Activated T-cell treated with anti-CD3 and anti-CD28 coated beads, Interleukin-2, amount 50 U/mL, for 72 hours (primary cell): ENCODE data around the gene KIF24. TPM values are rescaled to one million over a fixed set of nuclear protein-coding genes. Genes with fewer than 3 reads are reported as not detected.
"Not testable (repeated sequence)": the region's sequence is repeated elsewhere in the genome, so short reads cannot be mapped to it uniquely, and the experiment has no call there.

Experiments used
- ATAC-seq, 2 donors: fragments of 150-1000 bp; cut with Tn5 transposase; replicated peaks in 1 of 2; 2 replicates each; pipeline ENCODE4 v1.10.0; 2021; ENCODE audit warnings: moderate library complexity in 2 of 2, mild to moderate bottlenecking in 1 of 2
- DNase-seq, 2 donors: peaks; one replicate each; pipeline ENCODE4 v3.0.0; 2021 to 2022; ENCODE audit warnings: mixed read lengths in 1 of 2
- H3K27ac Mint-ChIP-seq: one replicate; pipeline ENCODE4 v1.8.0; 2022; ENCODE audit warnings: mild to moderate bottlenecking, moderate library complexity, mixed read lengths
- H3K27me3 Mint-ChIP-seq: one replicate; pipeline ENCODE4 v1.8.0; 2022; ENCODE audit warnings: low read depth, mixed read lengths
- H3K36me3 Mint-ChIP-seq, 2 donors: one replicate each; pipeline ENCODE4 v1.8.0; 2022; ENCODE audit warnings: mixed read lengths in 2 of 2, mild to moderate bottlenecking in 1 of 2; ENCODE audit not compliant: insufficient read depth in 2 of 2
- H3K4me1 Mint-ChIP-seq: one replicate; pipeline ENCODE4 v1.8.0; 2022; ENCODE audit warnings: low read depth, mixed read lengths
- H3K4me3 Mint-ChIP-seq, 2 donors: one replicate each; pipeline ENCODE4 v1.8.0; 2022; ENCODE audit warnings: mild to moderate bottlenecking in 2 of 2, mixed read lengths in 2 of 2, moderate library complexity in 2 of 2
- H3K9me3 Mint-ChIP-seq, 2 donors: one replicate each; pipeline ENCODE4 v1.8.0; 2022; ENCODE audit warnings: mixed read lengths in 2 of 2
- total RNA-seq, 2 donors: library from RNA; stranded (reverse); gene quantifications; one replicate each; pipeline ENCODE4 v1.2.3, GENCODE V29; 2022

KIF24 gene
- total RNA-seq, 2 donors from 2014 or later: 5.8 to 7.4 TPM

- ATAC-seq: peak in 1 of 2 donors; percentile 26
Observed at GRCh38 chr9:34370970-34371880, 42.2 kb upstream of the KIF24 start.

GRCh38 chr9:34370335-34370969 lies 41.4 kb upstream of the KIF24 start:
- peaks cover 3 to 5% of the 10 kb centered on the region in 2 donors for H3K9me3 Mint-ChIP-seq
- DNase-seq (no peak), ATAC-seq (no peak)
- no peaks in the 10 kb centered on the region for H3K27me3 Mint-ChIP-seq
- H3K27ac Mint-ChIP-seq: no peak overlapping the region
- no peak overlapping the region for H3K4me3 Mint-ChIP-seq
- H3K36me3 Mint-ChIP-seq: peaks cover 3 to 8% of the 10 kb centered on the region in 2 donors
- peaks cover 2% of the 10 kb centered on the region for H3K4me1 Mint-ChIP-seq

More at GRCh38 chr9:34370970-34371880, 42.2 kb upstream of the KIF24 start:
- no peaks in the 10 kb centered on the region for H3K27me3 Mint-ChIP-seq
- peaks cover 3 to 5% of the 10 kb centered on the region in 2 donors for H3K9me3 Mint-ChIP-seq
- peak overlapping the region; percentile 8 to 44 for H3K4me3 Mint-ChIP-seq
- H3K27ac Mint-ChIP-seq: no peak overlapping the region
- H3K4me1 Mint-ChIP-seq: peaks cover 10% of the 10 kb centered on the region
- H3K36me3 Mint-ChIP-seq: peaks cover 3 to 8% of the 10 kb centered on the region in 2 donors
- DNase-seq: no peak

GRCh38 chr9:34369636-34370035 lies 40.6 kb upstream of the KIF24 start:
- no peak for DNase-seq
- ATAC-seq: no peak
- peaks cover 3 to 8% of the 10 kb centered on the region in 2 donors for H3K36me3 Mint-ChIP-seq
- peaks cover 3 to 5% of the 10 kb centered on the region in 2 donors for H3K9me3 Mint-ChIP-seq
- H3K27me3 Mint-ChIP-seq: no peaks in the 10 kb centered on the region
- H3K4me1 Mint-ChIP-seq: peaks cover under 1% of the 10 kb centered on the region
- H3K27ac Mint-ChIP-seq: no peak overlapping the region
- H3K4me3 Mint-ChIP-seq: no peak overlapping the region

- not testable (repeated sequence) for H3K36me3 Mint-ChIP-seq, H3K27me3 Mint-ChIP-seq, H3K27ac Mint-ChIP-seq, H3K9me3 Mint-ChIP-seq, ATAC-seq, H3K4me1 Mint-ChIP-seq, H3K4me3 Mint-ChIP-seq, DNase-seq
Observed at GRCh38 chr9:34368796-34369195, 39.7 kb upstream of the KIF24 start.

GRCh38 chr9:34367751-34368410 lies 38.8 kb upstream of the KIF24 start:
- H3K4me3 Mint-ChIP-seq, H3K27me3 Mint-ChIP-seq: not testable (repeated sequence)

GRCh38 chr9:34366365-34366764 lies 37.3 kb upstream of the KIF24 start:
- Mint-ChIP-seq H3K4me3 (no peak overlapping the region), H3K27me3 (no peaks in the 10 kb centered on the region), H3K36me3 (peaks cover 3 to 8% of the 10 kb centered on the region in 2 donors), H3K27ac (no peak overlapping the region), H3K9me3 (peaks cover 3 to 5% of the 10 kb centered on the region in 2 donors), H3K4me1 (peaks cover 18% of the 10 kb centered on the region)
- ATAC-seq (no peak), DNase-seq (no peak)

More at GRCh38 chr9:34367751-34368410, 38.8 kb upstream of the KIF24 start:
- H3K27ac Mint-ChIP-seq, H3K36me3 Mint-ChIP-seq, DNase-seq, ATAC-seq, H3K9me3 Mint-ChIP-seq: not testable (repeated sequence)
- H3K4me1 Mint-ChIP-seq: peaks cover 18% of the 10 kb centered on the region

- no peaks in the 10 kb centered on the region for H3K27me3 Mint-ChIP-seq
- H3K9me3 Mint-ChIP-seq: peaks cover 3 to 5% of the 10 kb centered on the region in 2 donors
- peaks cover 3 to 4% of the 10 kb centered on the region in 2 donors for H3K36me3 Mint-ChIP-seq
- H3K27ac Mint-ChIP-seq: no peak overlapping the region
- H3K4me3 Mint-ChIP-seq: no peak overlapping the region
- no peak for ATAC-seq
- DNase-seq: no peak
- H3K4me1 Mint-ChIP-seq: peaks cover 18% of the 10 kb centered on the region
Observed at GRCh38 chr9:34365282-34365681, 36.2 kb upstream of the KIF24 start.

- H3K27ac Mint-ChIP-seq: no peak overlapping the region
Observed at GRCh38 chr9:34363619-34364351, 34.7 kb upstream of the KIF24 start.

GRCh38 chr9:34362614-34363214 lies 33.6 kb upstream of the KIF24 start:
- peaks cover 18% of the 10 kb centered on the region for H3K4me1 Mint-ChIP-seq
- ATAC-seq: no peak
- H3K4me3 Mint-ChIP-seq: no peak overlapping the region
- no peak for DNase-seq
- H3K27ac Mint-ChIP-seq: no peak overlapping the region
- peaks cover 2 to 9% of the 10 kb centered on the region in 2 donors for H3K36me3 Mint-ChIP-seq
- no peaks in the 10 kb centered on the region for H3K27me3 Mint-ChIP-seq
- peaks cover 2 to 5% of the 10 kb centered on the region in 2 donors for H3K9me3 Mint-ChIP-seq

More at GRCh38 chr9:34363619-34364351, 34.7 kb upstream of the KIF24 start:
- H3K9me3 Mint-ChIP-seq: peaks cover 3 to 5% of the 10 kb centered on the region in 2 donors
- H3K4me3 Mint-ChIP-seq: peak overlapping the region; percentile 2 to 21
- DNase-seq (no peak), ATAC-seq (peak; percentile 27 to 38)
- H3K4me1 Mint-ChIP-seq: peaks cover 18% of the 10 kb centered on the region
- H3K36me3 Mint-ChIP-seq: peaks cover 3 to 4% of the 10 kb centered on the region in 2 donors
- H3K27me3 Mint-ChIP-seq: no peaks in the 10 kb centered on the region

- not testable (repeated sequence) for ATAC-seq, H3K27me3 Mint-ChIP-seq, H3K9me3 Mint-ChIP-seq, DNase-seq, H3K27ac Mint-ChIP-seq, H3K4me3 Mint-ChIP-seq, H3K4me1 Mint-ChIP-seq
- H3K36me3 Mint-ChIP-seq: peaks cover 9 to 10% of the 10 kb centered on the region in 2 donors
Observed at GRCh38 chr9:34352957-34353356, 23.9 kb upstream of the KIF24 start.

- not testable (repeated sequence) for H3K27ac Mint-ChIP-seq, H3K27me3 Mint-ChIP-seq, H3K4me1 Mint-ChIP-seq, H3K4me3 Mint-ChIP-seq, H3K9me3 Mint-ChIP-seq, DNase-seq, H3K36me3 Mint-ChIP-seq, ATAC-seq
Observed at GRCh38 chr9:34352122-34352652, 23.1 kb upstream of the KIF24 start.

GRCh38 chr9:34349324-34349723 lies 20.3 kb upstream of the KIF24 start:
- Mint-ChIP-seq H3K9me3 (no peaks in the 10 kb centered on the region), H3K27ac (no peak overlapping the region), H3K36me3 (no peaks in the 10 kb centered on the region), H3K27me3 (no peaks in the 10 kb centered on the region), H3K4me3 (no peak overlapping the region), H3K4me1 (no peaks in the 10 kb centered on the region)
- ATAC-seq: no peak
- DNase-seq: no peak
